SU-DHL-6 (cell line): ENCODE results near the gene NXPH3.

Experiments
- H2AFZ ChIP-seq: fragments of 200-600 bp; sonication (generic); 2 replicates; pipeline ENCODE4 v1.6.1; 2014; ENCODE audit warnings: low read depth, mild to moderate bottlenecking, moderate library complexity, mixed read lengths, antibody characterized with exemption, low read length; ENCODE audit not compliant: severe bottlenecking
- H3F3A ChIP-seq: fragments of 200-600 bp; shearing (Covaris generic); 2 replicates; pipeline ENCODE4 v1.6.0; 2016; ENCODE audit warnings: antibody characterized with exemption, mild to moderate bottlenecking; ENCODE audit not compliant: insufficient read depth
- H3K27ac ChIP-seq: fragments of 200-600 bp; sonication (generic); 2 replicates; pipeline ENCODE4 v1.5.1; 2016; ENCODE audit warnings: low read depth, mild to moderate bottlenecking, low read length, moderate library complexity, mixed read lengths
- H3K27me3 ChIP-seq: fragments of 200-600 bp; sonication (generic), shearing (Covaris generic); 2 replicates; pipeline ENCODE4 v1.6.0; 2014; ENCODE audit warnings: mild to moderate bottlenecking, low read length
- H3K36me3 ChIP-seq: fragments of 200-600 bp; sonication (generic); 2 replicates; pipeline ENCODE4 v1.6.1; 2014; ENCODE audit warnings: mild to moderate bottlenecking, low read length, mixed read lengths
- H3K4me2 ChIP-seq: fragments of 300-600, 200-600 bp; shearing (Covaris generic), sonication (generic); 2 replicates; pipeline ENCODE4 v1.6.0; 2014; ENCODE audit warnings: low read length, low read depth, mild to moderate bottlenecking; ENCODE audit not compliant: poor library complexity, severe bottlenecking
- H3K4me3 ChIP-seq: fragments of 200-600 bp; sonication (generic); 2 replicates; pipeline ENCODE4 v1.5.1; 2014; ENCODE audit warnings: antibody characterized with exemption, low read length, mild to moderate bottlenecking, mixed read lengths; ENCODE audit not compliant: insufficient read depth, poor library complexity, severe bottlenecking
- H3K79me2 ChIP-seq: fragments of 200-600 bp; sonication (generic); 2 replicates; pipeline ENCODE4 v1.6.1; 2014; ENCODE audit warnings: mild to moderate bottlenecking, low read length, moderate library complexity; ENCODE audit not compliant: insufficient read depth
- H3K9ac ChIP-seq: fragments of 200-600 bp; sonication (generic); 2 replicates; pipeline ENCODE4 v1.7.0; 2014; ENCODE audit warnings: mild to moderate bottlenecking, low read length
- H3K9me2 ChIP-seq: fragments of 200-600 bp; sonication (generic); replicated peaks from 2 replicates; pipeline ENCODE4 v1.6.1; 2014; ENCODE audit warnings: low read length; ENCODE audit not compliant: insufficient read depth
- H3K9me3 ChIP-seq: fragments of 200-600 bp; sonication (generic); 2 replicates; pipeline ENCODE4 v1.6.1; 2014; ENCODE audit warnings: low read length, mixed read lengths; ENCODE audit not compliant: insufficient read depth
- H4K20me1 ChIP-seq: fragments of 200-600 bp; sonication (generic); 2 replicates; pipeline ENCODE4 v1.6.1; 2014; ENCODE audit warnings: low read depth, mild to moderate bottlenecking, antibody characterized with exemption, low read length, moderate library complexity, mixed read lengths
- EZH2phosphoT487 ChIP-seq: fragments of 200-600 bp; sonication (generic), shearing (Covaris generic); conservative IDR thresholded peaks from 2 replicates; pipeline ENCODE4 v1.6.1; 2018; ENCODE audit warnings: mild to moderate bottlenecking, antibody characterized with exemption, low read length, moderate library complexity, mixed read lengths
- TF ChIP-seq, protein P1 (sequence below): fragments of 200-600 bp; sonication (generic); IDR thresholded peaks from one replicate; pipeline ENCODE4 v1.5.1; 2017; ENCODE audit warnings: antibody characterized with exemption, mild to moderate bottlenecking, low read length, moderate library complexity; ENCODE audit not compliant: insufficient read depth, poor library complexity, severe bottlenecking

NXPH3 gene

GRCh38 chr17:49552070-49552751 lies 23.5 kb upstream of the NXPH3 start:
- TF ChIP-seq, protein P1, sequence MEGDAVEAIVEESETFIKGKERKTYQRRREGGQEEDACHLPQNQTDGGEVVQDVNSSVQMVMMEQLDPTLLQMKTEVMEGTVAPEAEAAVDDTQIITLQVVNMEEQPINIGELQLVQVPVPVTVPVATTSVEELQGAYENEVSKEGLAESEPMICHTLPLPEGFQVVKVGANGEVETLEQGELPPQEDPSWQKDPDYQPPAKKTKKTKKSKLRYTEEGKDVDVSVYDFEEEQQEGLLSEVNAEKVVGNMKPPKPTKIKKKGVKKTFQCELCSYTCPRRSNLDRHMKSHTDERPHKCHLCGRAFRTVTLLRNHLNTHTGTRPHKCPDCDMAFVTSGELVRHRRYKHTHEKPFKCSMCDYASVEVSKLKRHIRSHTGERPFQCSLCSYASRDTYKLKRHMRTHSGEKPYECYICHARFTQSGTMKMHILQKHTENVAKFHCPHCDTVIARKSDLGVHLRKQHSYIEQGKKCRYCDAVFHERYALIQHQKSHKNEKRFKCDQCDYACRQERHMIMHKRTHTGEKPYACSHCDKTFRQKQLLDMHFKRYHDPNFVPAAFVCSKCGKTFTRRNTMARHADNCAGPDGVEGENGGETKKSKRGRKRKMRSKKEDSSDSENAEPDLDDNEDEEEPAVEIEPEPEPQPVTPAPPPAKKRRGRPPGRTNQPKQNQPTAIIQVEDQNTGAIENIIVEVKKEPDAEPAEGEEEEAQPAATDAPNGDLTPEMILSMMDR = no peak
- no peak for TF ChIP-seq EZH2phosphoT487
- no peaks in the 10 kb centered on the region for H4K20me1 ChIP-seq
- H3K9ac ChIP-seq = no peak overlapping the region
- H3K4me2 ChIP-seq = no peak overlapping the region
- H3F3A ChIP-seq = no peaks in the 10 kb centered on the region
- H3K9me3 ChIP-seq = no peaks in the 10 kb centered on the region
- no peaks in the 10 kb centered on the region for H3K27me3 ChIP-seq
- no peak overlapping the region for H2AFZ ChIP-seq
- no peaks in the 10 kb centered on the region for H3K9me2 ChIP-seq
- H3K4me3 ChIP-seq = no peak overlapping the region
- H3K27ac ChIP-seq = no peak overlapping the region
- H3K36me3 ChIP-seq = no peaks in the 10 kb centered on the region
- H3K79me2 ChIP-seq = no peaks in the 10 kb centered on the region

DNA sequence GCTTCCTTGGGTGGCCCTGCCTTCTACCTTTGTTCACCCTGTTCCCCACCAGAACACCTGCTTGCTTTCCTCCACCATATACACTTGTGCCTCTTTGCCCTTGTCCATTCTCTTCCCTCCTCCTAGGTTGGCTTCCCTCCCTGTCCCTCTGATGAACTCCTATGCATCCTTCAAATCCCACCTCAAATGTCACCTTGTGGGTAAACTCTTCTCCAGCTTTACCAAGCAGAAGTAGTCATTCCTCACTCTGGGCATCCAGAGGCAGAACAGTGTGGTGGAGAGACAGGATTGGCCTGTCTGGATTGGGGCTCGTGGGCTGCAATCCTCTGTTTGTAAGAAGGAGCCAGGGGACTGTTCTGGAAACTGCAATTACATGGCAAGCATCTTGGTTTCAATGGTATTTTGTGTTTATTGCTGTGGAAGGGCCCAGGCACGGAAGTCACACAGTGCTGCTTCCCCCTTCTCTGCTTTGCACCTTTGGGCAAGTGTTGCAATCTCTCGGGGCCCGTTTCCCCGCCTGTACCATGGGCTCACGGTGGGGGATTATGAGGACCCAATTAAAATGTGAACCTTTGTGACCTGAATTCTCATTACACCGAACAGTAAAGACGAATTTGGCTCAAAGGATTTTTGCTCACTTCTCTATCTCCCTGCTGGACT lies 21.9 kb upstream of the NXPH3 start:
- Histone ChIP-seq H3K9ac (no peak overlapping the region), H2AFZ (no peak overlapping the region), H3K27ac (no peak overlapping the region), H3K27me3 (no peaks in the 10 kb centered on the region), H3K36me3 (no peaks in the 10 kb centered on the region), H3K4me2 (no peak overlapping the region), H3K9me2 (no peaks in the 10 kb centered on the region), H3K79me2 (no peaks in the 10 kb centered on the region), H3K9me3 (no peaks in the 10 kb centered on the region), H3F3A (no peaks in the 10 kb centered on the region), H3K4me3 (no peak overlapping the region), H4K20me1 (no peaks in the 10 kb centered on the region)
- TF ChIP-seq, protein P1 = no peak
- no peak for TF ChIP-seq EZH2phosphoT487

DNA sequence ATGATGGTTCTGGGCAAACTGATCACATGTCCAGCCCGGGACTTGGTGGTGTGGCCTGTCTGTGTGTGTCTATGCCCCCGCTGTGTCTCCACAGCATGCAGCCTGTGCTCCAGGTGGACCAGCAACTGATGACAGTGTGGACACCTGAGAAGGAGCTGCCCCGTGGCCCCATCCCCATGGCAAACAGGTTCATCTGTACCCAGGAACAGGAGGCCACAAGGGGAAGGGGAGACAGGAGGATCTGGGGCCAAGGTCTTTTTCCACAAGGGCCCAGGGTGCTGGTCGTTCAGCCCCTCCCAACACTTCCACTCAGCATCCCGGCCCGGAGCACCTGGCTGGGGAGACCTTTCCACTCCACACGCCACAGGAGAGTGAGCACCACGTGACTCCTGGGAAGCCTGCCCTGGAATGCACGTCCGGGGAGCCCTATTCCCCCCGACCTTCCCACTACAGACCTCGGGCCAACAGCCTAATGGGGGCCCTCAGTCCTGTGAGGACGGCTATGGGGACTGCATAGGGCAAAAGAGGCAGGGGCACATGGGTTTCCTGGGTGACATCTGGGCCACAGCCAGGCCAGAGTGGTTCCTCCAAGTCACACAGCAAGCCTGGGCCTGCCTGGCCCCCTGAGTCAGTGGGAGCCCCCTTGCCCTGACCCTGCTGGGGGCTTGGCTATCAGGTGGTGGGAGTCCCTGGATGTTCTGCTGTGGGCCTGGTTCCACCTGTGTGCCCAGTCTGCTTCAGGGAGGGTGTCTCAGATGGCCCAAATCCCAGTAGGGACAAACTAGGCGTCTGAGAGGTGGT lies 20.8 kb upstream of the NXPH3 start:
- Histone ChIP-seq H3K27ac (no peak overlapping the region), H3K4me3 (no peak overlapping the region), H3K9me3 (no peaks in the 10 kb centered on the region), H3K79me2 (no peaks in the 10 kb centered on the region), H3K9ac (no peak overlapping the region), H3F3A (no peaks in the 10 kb centered on the region), H3K4me2 (no peak overlapping the region), H4K20me1 (no peaks in the 10 kb centered on the region), H2AFZ (no peak overlapping the region), H3K9me2 (no peaks in the 10 kb centered on the region), H3K27me3 (no peaks in the 10 kb centered on the region), H3K36me3 (no peaks in the 10 kb centered on the region)
- TF ChIP-seq EZH2phosphoT487 = no peak
- TF ChIP-seq, protein P1 = no peak
